IMR-90 (cell line): ENCODE data around the gene PIAS1. TPM values are rescaled to one million over a fixed set of nuclear protein-coding genes. Genes with fewer than 3 reads are reported as not detected.

Experiments used
- ATAC-seq: fragments of 200-7000 bp; cut with Tn5 transposase; 2 replicates; pipeline ENCODE4 v1.9.1; 2020; ENCODE audit warnings: low read depth, mild to moderate bottlenecking, moderate library complexity
- BruUV-seq: library from RNA; stranded (reverse); fragments of 400-500 nt; replicated peaks from 2 replicates; lab custom pipeline; 2021; lab: Mats Ljungman, UMichigan
- CTCF ChIA-PET: fragments of 300-600 bp; formaldehyde crosslinking; extraction: SDS; loops from one replicate; lab custom pipeline; 2021; ENCODE audit warnings: antibody characterized with exemption; lab: Yijun Ruan, JAX
- POLR2A ChIA-PET: fragments of 300-600 bp; sonication (Branson Sonifier 250); formaldehyde crosslinking; loops from one replicate; lab custom pipeline; 2022; ENCODE audit warnings: antibody characterized with exemption; ENCODE audit not compliant: unreplicated experiment; lab: Charles Lee
- DNase-seq: peaks from one replicate; pipeline ENCODE4 v3.0.0; 2013
- H2AFZ ChIP-seq: replicated peaks from 2 replicates; pipeline ENCODE3; 2013; ENCODE audit warnings: low read length, mild to moderate bottlenecking; ENCODE audit not compliant: poor library complexity
- H2AK5ac ChIP-seq: 2 replicates; pipeline ENCODE4 v1.6.1; 2013; ENCODE audit warnings: low read depth, low read length, inconsistent platforms
- H2AK9ac ChIP-seq: replicated peaks from 2 replicates; pipeline ENCODE3; 2013; ENCODE audit warnings: mild to moderate bottlenecking, low read depth, low read length, moderate library complexity; ENCODE audit not compliant: poor library complexity
- H2BK120ac ChIP-seq: 2 replicates; pipeline ENCODE4 v1.6.1; 2013; ENCODE audit warnings: low read depth, low read length, inconsistent platforms
- H2BK15ac ChIP-seq: 3 replicates; pipeline ENCODE4 v1.6.1; 2013; ENCODE audit warnings: low read depth, low read length, inconsistent platforms
- H2BK20ac ChIP-seq: 2 replicates; pipeline ENCODE4 v1.6.1; 2013; ENCODE audit warnings: low read depth, mild to moderate bottlenecking, inconsistent platforms, low read length, moderate library complexity
- H2BK5ac ChIP-seq: 2 replicates; pipeline ENCODE4 v1.6.1; 2013; ENCODE audit warnings: mild to moderate bottlenecking, low read depth, low read length, inconsistent platforms; ENCODE audit not compliant: poor library complexity, severe bottlenecking
- H3K14ac ChIP-seq: replicated peaks from 2 replicates; pipeline ENCODE4 v1.6.1; 2013; ENCODE audit warnings: low read depth, low read length, inconsistent platforms
- H3K18ac ChIP-seq: 2 replicates; pipeline ENCODE4 v1.6.1; 2013; ENCODE audit warnings: low read depth, low read length, control low read depth
- H3K23ac ChIP-seq: 2 replicates; pipeline ENCODE4 v1.6.1; 2013; ENCODE audit warnings: low read depth, low read length, inconsistent platforms
- H3K27ac ChIP-seq: 2 replicates; pipeline ENCODE4 v1.5.1; 2013; ENCODE audit warnings: mild to moderate bottlenecking, control low read depth, low read length; ENCODE audit not compliant: insufficient read depth
- H3K27me3 ChIP-seq: 2 replicates; pipeline ENCODE4 v1.6.1; 2013; ENCODE audit warnings: low read length; ENCODE audit not compliant: control insufficient read depth, insufficient read depth
- H3K36me3 ChIP-seq: 2 replicates; pipeline ENCODE4 v1.6.1; 2013; ENCODE audit warnings: low read length, mixed read lengths; ENCODE audit not compliant: control insufficient read depth, insufficient read depth
- H3K4ac ChIP-seq: 2 replicates; pipeline ENCODE4 v1.6.1; 2013; ENCODE audit warnings: low read depth, low read length, inconsistent platforms
- H3K4me1 ChIP-seq: 2 replicates; pipeline ENCODE4 v1.6.1; 2013; ENCODE audit warnings: low read length, mixed read lengths; ENCODE audit not compliant: control insufficient read depth, insufficient read depth
- H3K4me2 ChIP-seq: 2 replicates; pipeline ENCODE4 v1.6.1; 2013; ENCODE audit warnings: low read depth, mild to moderate bottlenecking, control low read depth, low read length, moderate library complexity
- H3K4me3 ChIP-seq: 2 replicates; pipeline ENCODE4 v1.5.1; 2013; ENCODE audit warnings: low read depth, mild to moderate bottlenecking, control low read depth, low read length, moderate library complexity; ENCODE audit not compliant: insufficient read depth
- H3K56ac ChIP-seq: 2 replicates; pipeline ENCODE4 v1.6.1; 2013; ENCODE audit warnings: low read length, inconsistent platforms; ENCODE audit not compliant: insufficient read depth; ENCODE audit errors: extremely low read depth
- H3K79me1 ChIP-seq, 2 experiments: 2 replicates each; pipeline ENCODE4 v1.6.1; 2013; ENCODE audit warnings: low read length in 2 of 2, inconsistent platforms in 1 of 2, low read depth in 1 of 2
- H3K9ac ChIP-seq: 2 replicates; pipeline ENCODE4 v1.6.1; 2013; ENCODE audit warnings: low read depth, low read length, control low read depth
- H3K9me1 ChIP-seq: 2 replicates; pipeline ENCODE4 v1.6.1; 2013; ENCODE audit warnings: low read length, inconsistent platforms; ENCODE audit not compliant: insufficient read depth
- H3K9me3 ChIP-seq: 2 replicates; pipeline ENCODE4 v1.6.1; 2013; ENCODE audit warnings: low read length; ENCODE audit not compliant: control insufficient read depth, insufficient read depth
- H4K20me1 ChIP-seq: 2 replicates; pipeline ENCODE4 v1.6.1; 2013; ENCODE audit warnings: low read length, inconsistent platforms; ENCODE audit not compliant: insufficient read depth
- H4K5ac ChIP-seq: 2 replicates; pipeline ENCODE4 v1.6.1; 2013; ENCODE audit warnings: mild to moderate bottlenecking, low read depth, low read length, control low read depth
- H4K8ac ChIP-seq, 2 experiments: 2 replicates each; pipeline ENCODE4 v1.6.1; 2013; ENCODE audit warnings: low read depth in 2 of 2, low read length in 2 of 2, control low read depth in 1 of 2, inconsistent platforms in 1 of 2
- H4K91ac ChIP-seq: 2 replicates; pipeline ENCODE4 v1.6.1; 2013; ENCODE audit warnings: low read depth, low read length, inconsistent platforms; ENCODE audit not compliant: insufficient read depth
- BHLHE40 ChIP-seq: fragments of 150-350 bp; IDR thresholded peaks from 2 replicates; pipeline ENCODE4 v1.6.1; 2016; ENCODE audit warnings: mild to moderate bottlenecking, low read depth, low read length
- CEBPB ChIP-seq: IDR thresholded peaks from 2 replicates; pipeline ENCODE4 v1.6.1; 2012; ENCODE audit warnings: low read depth, low read length, improper control_type of control experiment
- CHD1 ChIP-seq: IDR thresholded peaks from 2 replicates; pipeline ENCODE4 v1.6.1; 2012; ENCODE audit warnings: low read depth, low read length, improper control_type of control experiment
- FOS ChIP-seq: fragments of 150-350 bp; IDR thresholded peaks from 2 replicates; pipeline ENCODE4 v1.6.1; 2016; ENCODE audit warnings: low read depth, low read length
- MAFK ChIP-seq: IDR thresholded peaks from 2 replicates; pipeline ENCODE4 v1.6.1; 2012; ENCODE audit warnings: low read depth, low read length, improper control_type of control experiment
- MAZ ChIP-seq: IDR thresholded peaks from 2 replicates; pipeline ENCODE4 v1.6.1; 2012; ENCODE audit warnings: low read depth, mild to moderate bottlenecking, low read length, improper control_type of control experiment, moderate library complexity, borderline replicate concordance
- MXI1 ChIP-seq: IDR thresholded peaks from 2 replicates; pipeline ENCODE4 v1.6.1; 2012; ENCODE audit warnings: low read depth, mild to moderate bottlenecking, low read length, moderate library complexity, borderline replicate concordance
- NFE2L2 ChIP-seq: fragments of 150-350 bp; IDR thresholded peaks from 2 replicates; pipeline ENCODE4 v1.6.1; 2016; ENCODE audit warnings: low read depth, mild to moderate bottlenecking, low read length
- POLR2A ChIP-seq: IDR thresholded peaks from 2 replicates; pipeline ENCODE4 v1.6.1; 2012; ENCODE audit warnings: mild to moderate bottlenecking, low read depth, low read length
- RAD21 ChIP-seq: IDR thresholded peaks from 2 replicates; pipeline ENCODE4 v1.6.1; 2012; ENCODE audit warnings: low read length, improper control_type of control experiment
- RCOR1 ChIP-seq: IDR thresholded peaks from 2 replicates; pipeline ENCODE4 v1.6.1; 2012; ENCODE audit warnings: mild to moderate bottlenecking, low read length, improper control_type of control experiment; ENCODE audit not compliant: insufficient replicate concordance
- RFX5 ChIP-seq: IDR thresholded peaks from 2 replicates; pipeline ENCODE4 v1.8.0; 2012; ENCODE audit warnings: low read depth, mild to moderate bottlenecking, low read length, moderate library complexity
- SMC3 ChIP-seq: fragments of 150-350 bp; IDR thresholded peaks from 2 replicates; pipeline ENCODE4 v1.6.1; 2016; ENCODE audit warnings: low read depth, mild to moderate bottlenecking, antibody characterized with exemption, low read length, moderate library complexity
- USF2 ChIP-seq: fragments of 150-350 bp; IDR thresholded peaks from 2 replicates; pipeline ENCODE4 v1.6.1; 2017; ENCODE audit warnings: mild to moderate bottlenecking, antibody characterized with exemption, low read length, low read depth
- WGBS, 2 experiments: methylation state at CpG; one replicate each; pipeline versions ENCODE4 v1.1.5 to v1.1.7; 2013; ENCODE audit warnings: missing lambda C conversion rate in 2 of 2; ENCODE audit not compliant: insufficient read length in 1 of 2; ENCODE audit errors: extremely low coverage in 2 of 2; 5-methylcytosine and 5-hydroxymethylcytosine counted together
- dilution Hi-C: fragments of 300-500 bp; cut with HindIII; formaldehyde crosslinking; loops from one replicate; pipeline ENCODE4 v1.14.3; 2018; ENCODE audit warnings: low sequenced_read_pairs; ENCODE audit not compliant: unreplicated experiment
- in situ Hi-C: fragments of 300-500 bp; cut with MboI; formaldehyde crosslinking; loops from 3 replicates; pipeline ENCODE4 v1.14.3; 2019; ENCODE audit warnings: low sequenced_read_pairs, inconsistent platforms, mixed read lengths
- intact Hi-C: fragments of 100-400 bp; cut with micrococcal nuclease; formaldehyde crosslinking; loops from 2 replicates; pipeline ENCODE4 v1.10.0; 2022
- polyA plus RNA-seq, 3 experiments: library from polyadenylated mRNA; depleted of rRNA; stranded (reverse); fragments of >200 nt; gene quantifications; 2 replicates each; pipeline ENCODE4 v1.2.3, GENCODE V29; 2012; ENCODE audit warnings: low replicate concordance in 1 of 3
- total RNA-seq: library from RNA; depleted of rRNA; stranded (reverse); fragments of >200 nt; gene quantifications from 2 replicates; pipeline ENCODE4 v1.2.3, GENCODE V29; 2012
- TF ChIP-seq, protein P1 (sequence below): conservative IDR thresholded peaks from 2 replicates; pipeline ENCODE4 v1.5.1; 2012; ENCODE audit warnings: mild to moderate bottlenecking, low read depth, low read length, improper control_type of control experiment
- TF ChIP-seq, protein P2 (sequence below): fragments of 150-350 bp; IDR thresholded peaks from 2 replicates; pipeline ENCODE4 v1.6.1; 2016; ENCODE audit warnings: low read depth, mild to moderate bottlenecking, low read length, moderate library complexity, borderline replicate concordance

Gene PIAS1
- total and polyA plus RNA-seq, 2 of the 4 experiments (the other 2 are of a cell fraction) = 20.0 to 63.6 TPM

DNA sequence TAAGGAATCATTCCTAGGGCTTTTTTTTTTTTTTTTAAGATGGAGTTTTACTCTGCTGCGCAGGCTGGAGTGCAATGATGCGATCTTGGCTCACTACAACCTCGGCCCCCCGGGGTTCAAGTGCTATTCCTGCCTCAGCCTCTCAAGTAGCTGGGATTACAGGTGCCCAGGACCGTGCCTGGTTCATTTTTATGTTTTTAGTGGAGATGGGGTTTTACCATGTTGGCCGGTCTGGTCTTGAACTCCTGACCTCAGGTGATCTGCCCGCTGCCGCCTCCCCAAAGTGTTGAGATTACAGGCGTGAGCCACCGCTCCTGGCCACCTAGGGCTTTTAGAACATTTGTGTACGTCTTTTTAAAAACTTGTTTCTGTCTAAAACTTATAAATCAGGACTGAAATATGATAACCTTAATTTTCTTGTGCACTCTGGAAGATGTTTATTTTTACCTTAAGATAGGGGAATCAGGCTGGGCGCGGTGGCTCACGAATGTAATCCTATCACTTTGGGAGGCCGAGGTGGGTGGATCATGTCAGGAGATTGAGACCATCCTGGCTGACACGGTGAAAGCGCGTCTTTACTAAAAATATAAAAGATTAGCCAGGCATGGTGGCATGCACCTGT is 21.8 kb downstream of the PIAS1 start:
- Histone ChIP-seq H3K9ac (no peak overlapping the region), H3K23ac (no peak overlapping the region), H2BK20ac (no peak overlapping the region), H2BK5ac (no peak overlapping the region), H3K4me1 (no peaks in the 10 kb centered on the region; the same call in 1 of the 2 replicates), H3K36me3 (no peaks in the 10 kb centered on the region), H4K5ac (no peak overlapping the region), H3K9me3 (no peaks in the 10 kb centered on the region), H2BK120ac (no peak overlapping the region), H3K4me3 (no peak overlapping the region), H2BK15ac (no peak overlapping the region), H3K4me2 (no peak overlapping the region), H3K27me3 (no peaks in the 10 kb centered on the region), H3K79me1 (peaks cover 11 to 61% of the 10 kb centered on the region in 2 experiments), H3K9me1 (peaks cover 4% of the 10 kb centered on the region), H4K20me1 (peaks cover 68% of the 10 kb centered on the region), H3K14ac (no peak overlapping the region), H2AK5ac (no peak overlapping the region), H3K27ac (no peak overlapping the region), H2AFZ (no peak overlapping the region), H4K91ac (no peak overlapping the region), H3K18ac (no peak overlapping the region), H3K56ac (no peak overlapping the region), H2AK9ac (no peak overlapping the region), H3K4ac (no peak overlapping the region), H4K8ac (no peak overlapping the region)
- 100% methylated on average over 9 of the region's 18 CpGs; no CpG with 5 or more reads in 1 of the 2 experiments for WGBS, 2 experiments
- no TSS peak for BruUV-seq
- DNase-seq = no peak
- intact Hi-C loops (no loop called here), dilution Hi-C loops (no loop called here), in situ Hi-C loops (no loop called here)
- ATAC-seq = no peak
- POLR2A ChIA-PET = no interaction called here
- TF ChIP-seq SMC3 (no peak), MAFK (no peak), RAD21 (no peak), MXI1 (no peak), RCOR1 (no peak), NFE2L2 (no peak), RFX5 (no peak), BHLHE40 (no peak), FOS (no peak), USF2 (no peak), MAZ (no peak), CEBPB (no peak), CHD1 (no peak), POLR2A (no peak)
- TF ChIP-seq, protein P1, sequence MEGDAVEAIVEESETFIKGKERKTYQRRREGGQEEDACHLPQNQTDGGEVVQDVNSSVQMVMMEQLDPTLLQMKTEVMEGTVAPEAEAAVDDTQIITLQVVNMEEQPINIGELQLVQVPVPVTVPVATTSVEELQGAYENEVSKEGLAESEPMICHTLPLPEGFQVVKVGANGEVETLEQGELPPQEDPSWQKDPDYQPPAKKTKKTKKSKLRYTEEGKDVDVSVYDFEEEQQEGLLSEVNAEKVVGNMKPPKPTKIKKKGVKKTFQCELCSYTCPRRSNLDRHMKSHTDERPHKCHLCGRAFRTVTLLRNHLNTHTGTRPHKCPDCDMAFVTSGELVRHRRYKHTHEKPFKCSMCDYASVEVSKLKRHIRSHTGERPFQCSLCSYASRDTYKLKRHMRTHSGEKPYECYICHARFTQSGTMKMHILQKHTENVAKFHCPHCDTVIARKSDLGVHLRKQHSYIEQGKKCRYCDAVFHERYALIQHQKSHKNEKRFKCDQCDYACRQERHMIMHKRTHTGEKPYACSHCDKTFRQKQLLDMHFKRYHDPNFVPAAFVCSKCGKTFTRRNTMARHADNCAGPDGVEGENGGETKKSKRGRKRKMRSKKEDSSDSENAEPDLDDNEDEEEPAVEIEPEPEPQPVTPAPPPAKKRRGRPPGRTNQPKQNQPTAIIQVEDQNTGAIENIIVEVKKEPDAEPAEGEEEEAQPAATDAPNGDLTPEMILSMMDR = no peak
- TF ChIP-seq, protein P2, sequence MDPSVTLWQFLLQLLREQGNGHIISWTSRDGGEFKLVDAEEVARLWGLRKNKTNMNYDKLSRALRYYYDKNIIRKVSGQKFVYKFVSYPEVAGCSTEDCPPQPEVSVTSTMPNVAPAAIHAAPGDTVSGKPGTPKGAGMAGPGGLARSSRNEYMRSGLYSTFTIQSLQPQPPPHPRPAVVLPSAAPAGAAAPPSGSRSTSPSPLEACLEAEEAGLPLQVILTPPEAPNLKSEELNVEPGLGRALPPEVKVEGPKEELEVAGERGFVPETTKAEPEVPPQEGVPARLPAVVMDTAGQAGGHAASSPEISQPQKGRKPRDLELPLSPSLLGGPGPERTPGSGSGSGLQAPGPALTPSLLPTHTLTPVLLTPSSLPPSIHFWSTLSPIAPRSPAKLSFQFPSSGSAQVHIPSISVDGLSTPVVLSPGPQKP = no peak
- CTCF ChIA-PET = interaction anchor here (0.6 kb wide), 1 partner anchor 16 kb away, joined by 4 read pairs; no protein-coding TSS in a partner anchor
